Coronary artery (tissue), 2 donors: ENCODE results near the gene CDH3.

ENCODE experiments used
- DNase-seq: peaks from one replicate; pipeline ENCODE4 v3.0.0-alpha.2; 2017; ENCODE audit warnings: low spot score
- H3K27ac ChIP-seq, 2 donors: fragments of 200-600 bp; sonication (generic); one replicate each; pipeline ENCODE4 v1.5.1; 2016 to 2019
- H3K4me3 ChIP-seq: fragments of 200-600 bp; sonication (generic); 2 replicates; pipeline ENCODE4 v1.5.1; 2016; ENCODE audit warnings: mild to moderate bottlenecking, moderate library complexity
- CTCF ChIP-seq: fragments of 200-600 bp; sonication (generic); IDR thresholded peaks from one replicate; pipeline ENCODE4 v1.5.1; 2019; ENCODE audit warnings: antibody characterized with exemption

The CDH3 gene

GRCh38 chr16:68642047-68642435, 3.1 kb upstream of the CDH3 start:
- Histone ChIP-seq H3K4me3 (no peak overlapping the region), H3K27ac (no peak overlapping the region)
- no peak for DNase-seq
- TF ChIP-seq CTCF, result no peak

GRCh38 chr16:68642436-68643101, 2.5 kb upstream of the CDH3 start:
- DNase-seq, result no peak
- TF ChIP-seq CTCF, result no peak
- Histone ChIP-seq H3K4me3 (no peak overlapping the region), H3K27ac (no peak overlapping the region)

GRCh38 chr16:68643227-68643626, 1.9 kb upstream of the CDH3 start:
- Histone ChIP-seq H3K27ac (no peak overlapping the region), H3K4me3 (no peak overlapping the region)
- TF ChIP-seq CTCF, result no peak
- no peak for DNase-seq

- no peak overlapping the region for H3K27ac ChIP-seq
- no peak overlapping the region for H3K4me3 ChIP-seq
- DNase-seq, result no peak
Measured at GRCh38 chr16:68643847-68644246, 1.3 kb upstream of the CDH3 start.

GRCh38 chr16:68644296-68644695, 814 bp upstream of the CDH3 start:
- no peak overlapping the region for H3K4me3 ChIP-seq
- TF ChIP-seq CTCF, result no peak

More at GRCh38 chr16:68643847-68644246, 1.3 kb upstream of the CDH3 start:
- TF ChIP-seq CTCF, result no peak

GRCh38 chr16:68645494-68646388, 631 bp downstream of the CDH3 start:
- Histone ChIP-seq H3K4me3 (peak overlapping the region; percentile 57), H3K27ac (no peak overlapping the region)
- no peak for TF ChIP-seq CTCF
- no peak for DNase-seq

More at GRCh38 chr16:68644296-68644695, 814 bp upstream of the CDH3 start:
- H3K27ac ChIP-seq, result no peak overlapping the region
- DNase-seq, result no peak
